ENCODE measurements around the gene DARS1.
A peak's percentile ranks its signal among the peaks of the same experiment; 100 is the strongest.

The DARS1 gene

DNA sequence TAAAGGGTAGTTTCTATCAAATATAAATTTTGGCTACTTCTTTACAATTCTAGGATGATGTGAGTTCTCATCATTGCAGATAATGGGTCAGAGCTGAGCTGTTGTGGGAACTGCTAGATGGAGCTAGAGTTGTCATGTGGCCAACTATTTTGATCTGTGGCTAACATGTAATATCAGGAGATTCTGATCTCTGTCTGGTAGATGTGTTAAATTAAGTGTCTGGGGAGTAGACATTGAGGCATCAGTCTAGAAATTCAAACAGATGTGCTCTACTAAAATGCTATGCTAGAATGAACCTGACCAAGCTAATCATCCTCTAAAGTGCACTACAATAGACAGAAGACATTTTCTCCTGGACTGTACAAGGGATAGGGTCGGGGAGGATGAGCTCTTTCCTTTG lies 30.3 kb upstream of the DARS1 start:
- no peak for DNase-seq

DNA sequence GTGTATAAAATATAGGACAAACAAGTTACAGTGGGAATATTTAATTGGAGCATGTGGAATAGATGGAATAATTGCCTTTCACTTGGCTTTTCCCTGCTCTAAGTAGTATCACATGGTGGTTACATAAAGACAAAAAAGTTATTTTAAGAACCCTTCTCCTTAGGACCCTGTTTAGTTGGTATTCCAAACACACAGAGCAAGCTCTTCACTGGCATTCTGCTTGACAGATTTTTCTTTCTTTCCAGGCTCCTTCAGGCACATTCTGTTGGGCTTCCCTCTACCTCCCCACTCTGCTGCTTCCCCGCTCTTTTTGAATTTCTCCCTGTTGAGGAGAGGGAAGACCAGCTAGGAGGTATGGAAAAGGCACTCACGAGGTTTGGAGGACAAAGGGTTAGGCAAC lies 29.0 kb upstream of the DARS1 start:
- DNase-seq = no peak

DNA sequence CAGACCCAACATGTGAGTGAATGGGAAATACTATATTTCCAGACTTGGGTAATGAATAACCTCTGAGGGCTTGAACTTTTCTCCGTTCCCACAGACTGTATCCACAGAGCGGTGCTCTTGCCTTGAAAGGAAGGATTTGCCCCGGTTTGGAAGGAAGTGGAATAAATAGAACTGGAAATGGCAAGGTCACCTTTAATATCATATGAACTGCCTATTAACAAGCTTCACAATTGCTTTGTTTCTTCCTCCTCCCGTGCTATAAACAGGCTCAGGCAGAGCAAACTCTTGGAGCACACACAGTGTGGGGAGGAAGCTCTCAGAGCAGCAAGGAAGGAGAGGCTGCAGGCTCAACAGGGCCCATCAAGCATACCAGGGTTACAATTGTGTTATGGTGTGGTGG lies 28.5 kb upstream of the DARS1 start:
- DNase-seq = no peak

DNA sequence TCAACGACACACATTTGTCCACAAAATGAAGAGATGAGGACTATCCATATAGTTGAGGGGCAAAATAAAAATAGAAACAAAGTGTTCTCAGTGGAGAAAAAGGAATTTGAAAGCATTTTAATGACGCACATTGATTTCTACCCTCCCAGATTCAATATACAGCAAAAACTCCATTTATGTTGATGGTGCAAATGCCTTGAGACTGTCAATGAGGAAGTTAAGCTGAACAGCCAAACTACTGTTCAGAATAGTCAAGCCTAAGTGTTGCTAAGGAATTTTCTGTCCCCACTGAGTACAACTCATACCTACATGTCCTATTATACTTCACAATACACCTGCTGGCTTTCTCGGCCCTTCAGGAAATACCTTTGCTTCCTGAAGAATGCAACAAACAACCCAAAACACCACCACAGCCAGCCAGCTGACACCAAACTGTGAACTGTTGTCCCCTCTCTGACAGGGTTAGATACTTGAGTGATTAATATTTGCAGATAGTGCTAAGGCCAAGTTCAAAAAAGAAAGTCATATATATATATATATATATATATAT lies 27.8 kb upstream of the DARS1 start:
- DNase-seq = no peak

DNA sequence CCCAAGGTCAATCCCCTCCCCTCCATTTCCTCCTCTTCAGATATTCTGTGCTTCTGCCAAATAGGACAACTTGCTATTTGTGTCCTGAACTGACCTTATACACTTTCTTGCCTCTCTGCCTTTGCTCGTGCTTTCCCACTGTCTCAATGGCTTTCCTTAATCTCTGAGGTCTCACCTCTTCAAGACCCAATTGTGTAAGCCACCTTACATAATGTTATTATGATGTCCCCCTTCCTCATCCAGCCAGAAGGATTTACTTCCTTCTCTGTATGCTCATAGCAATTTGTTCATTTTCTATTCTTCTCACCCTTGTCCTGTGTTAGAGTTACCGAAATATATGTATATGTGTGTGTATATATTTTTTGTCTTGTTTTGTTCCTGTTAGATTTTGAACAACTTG lies 26.9 kb upstream of the DARS1 start:
- DNase-seq = no peak

DNA sequence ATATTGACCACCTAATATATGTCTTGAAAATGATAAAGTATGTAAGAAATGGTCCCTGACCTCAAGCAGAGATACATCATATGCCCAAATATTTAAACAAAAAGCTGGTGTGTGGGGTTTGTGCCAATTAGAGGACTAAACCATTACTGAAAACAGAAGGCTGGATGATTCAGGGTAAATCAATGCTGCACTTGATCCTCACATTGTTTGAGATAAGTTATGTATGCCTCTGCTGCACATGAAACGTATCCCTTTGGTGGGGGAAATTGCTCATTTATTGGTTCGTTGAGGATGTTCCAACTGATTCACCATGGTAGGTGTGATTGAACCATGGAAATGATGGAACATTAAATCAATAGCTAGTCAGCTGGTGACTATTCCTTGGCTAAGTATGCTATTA lies 24.7 kb upstream of the DARS1 start:
- DNase-seq = peak; percentile 42

DNA sequence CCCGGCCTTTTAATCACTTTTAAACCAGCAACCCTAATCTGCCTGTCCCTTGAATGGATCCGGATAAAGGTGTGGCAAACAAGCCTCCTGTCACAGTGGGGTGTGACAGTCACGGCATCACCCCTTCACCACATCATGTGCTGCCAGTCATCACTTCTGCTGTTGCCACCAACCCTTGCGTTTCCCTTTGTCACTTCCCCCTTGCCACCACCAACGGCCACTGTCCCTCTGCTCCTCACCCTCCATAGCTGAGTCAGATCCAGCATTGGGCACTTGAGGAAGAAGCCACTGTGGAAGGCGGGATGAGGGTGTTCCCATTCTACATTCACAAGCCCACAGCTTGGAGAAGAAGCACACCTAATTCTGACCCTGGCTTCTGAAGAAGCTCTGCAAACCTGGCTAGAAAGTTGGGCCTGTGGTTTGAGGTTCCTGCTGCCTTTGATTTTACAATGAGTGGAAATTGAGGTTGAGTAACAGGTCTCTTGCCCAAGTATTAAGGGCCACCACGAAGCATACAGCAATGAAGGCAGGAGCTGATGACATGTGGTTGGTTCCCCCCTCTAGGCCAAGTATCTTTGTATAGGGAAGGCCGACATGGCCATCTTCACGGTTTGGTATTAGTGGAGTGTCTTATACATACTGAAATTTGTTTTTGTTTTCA lies 22.9 kb upstream of the DARS1 start:
- no peak for DNase-seq

DNA sequence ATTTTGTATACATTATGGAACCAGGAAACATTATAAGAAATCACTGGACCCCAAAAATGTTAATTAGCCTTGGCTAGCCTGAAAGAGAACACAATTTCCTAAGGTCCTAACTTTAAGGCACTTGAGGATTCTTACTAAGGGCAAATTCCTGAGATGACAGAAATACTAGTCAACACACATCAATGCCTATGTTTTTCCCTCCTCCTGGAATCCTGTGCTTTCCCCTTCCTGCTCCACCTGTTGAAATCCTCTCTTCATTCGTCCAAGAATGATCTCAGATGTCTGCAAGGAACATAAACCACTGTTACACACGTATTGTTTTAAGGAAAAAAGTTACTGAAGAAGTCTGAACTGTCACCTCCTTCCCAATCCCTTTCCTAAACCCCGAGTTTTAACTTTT lies 21.2 kb upstream of the DARS1 start:
- peak; percentile 70 for DNase-seq

DNA sequence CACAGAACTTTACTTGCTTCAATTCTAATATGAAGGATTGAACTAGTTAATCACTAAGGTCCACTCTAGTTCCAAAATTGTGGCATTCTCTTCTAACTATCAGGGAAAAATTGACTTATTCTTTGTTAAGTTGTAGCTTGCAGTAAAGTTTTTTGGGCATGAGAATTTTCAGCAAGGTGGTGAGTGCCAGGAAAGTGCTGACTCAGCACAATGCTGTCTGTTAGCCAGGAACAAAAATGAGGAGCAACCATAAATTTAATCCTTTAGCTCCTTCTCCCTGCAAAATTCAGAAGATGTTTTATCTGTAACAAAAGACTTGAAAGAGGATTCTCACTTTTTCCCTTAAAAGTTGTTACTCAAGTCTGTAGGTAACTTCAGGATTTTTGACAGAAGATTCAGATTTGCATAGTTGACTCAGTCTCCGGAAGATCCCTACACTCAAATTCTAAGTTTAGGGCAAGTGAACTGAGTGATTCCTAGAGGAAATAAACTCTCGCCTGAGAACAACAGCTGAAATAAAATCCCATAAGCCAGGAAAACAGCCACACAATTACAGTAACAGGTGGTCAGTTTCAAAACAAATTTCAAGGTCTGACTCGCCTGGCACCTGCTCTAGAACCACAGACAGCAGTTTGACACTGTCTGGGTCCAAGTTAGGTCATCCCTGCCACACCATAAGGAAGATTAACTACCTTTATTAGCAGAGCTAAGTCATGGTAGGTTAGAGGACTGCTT lies 20.2 kb upstream of the DARS1 start:
- no peak for DNase-seq

DNA sequence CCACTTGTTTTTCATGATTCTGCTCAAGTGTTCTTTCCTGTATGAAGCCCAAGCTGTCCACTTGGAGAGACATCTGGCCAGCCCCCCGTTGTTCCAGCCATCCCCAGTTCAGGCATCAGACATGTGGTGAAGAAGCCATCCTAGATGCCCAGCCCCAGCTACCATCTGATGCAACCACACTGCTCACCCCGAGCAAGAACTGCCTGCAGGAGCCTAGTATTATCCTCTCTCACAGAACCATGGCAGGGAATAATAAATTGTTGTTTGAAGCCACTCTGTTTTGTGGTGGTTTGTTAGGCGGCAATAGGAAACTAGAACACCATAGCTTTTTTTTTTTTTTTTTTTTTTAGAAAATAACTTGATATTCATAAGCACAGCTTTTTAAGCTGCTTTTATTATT lies 19.5 kb upstream of the DARS1 start:
- DNase-seq = no peak

DNA sequence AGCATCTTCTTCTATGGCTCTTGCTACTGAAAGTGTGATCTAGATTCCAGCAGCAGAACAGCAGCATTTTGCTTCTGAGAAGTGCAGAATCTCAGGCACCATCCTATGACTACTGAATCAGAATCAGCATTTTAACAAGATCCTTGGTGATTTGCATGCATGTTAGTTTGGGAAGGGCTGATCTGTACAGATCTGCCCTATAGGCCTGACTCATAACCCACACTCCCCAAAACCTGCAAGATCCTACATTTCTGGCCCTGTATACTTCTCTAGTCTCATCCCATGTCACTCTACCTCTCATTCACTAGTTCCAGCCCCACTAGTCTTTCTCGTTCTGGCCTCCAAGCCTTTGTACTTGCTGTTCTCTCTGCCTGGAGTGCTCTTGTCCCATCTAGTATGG lies 15.7 kb upstream of the DARS1 start:
- no peak for DNase-seq

DNA sequence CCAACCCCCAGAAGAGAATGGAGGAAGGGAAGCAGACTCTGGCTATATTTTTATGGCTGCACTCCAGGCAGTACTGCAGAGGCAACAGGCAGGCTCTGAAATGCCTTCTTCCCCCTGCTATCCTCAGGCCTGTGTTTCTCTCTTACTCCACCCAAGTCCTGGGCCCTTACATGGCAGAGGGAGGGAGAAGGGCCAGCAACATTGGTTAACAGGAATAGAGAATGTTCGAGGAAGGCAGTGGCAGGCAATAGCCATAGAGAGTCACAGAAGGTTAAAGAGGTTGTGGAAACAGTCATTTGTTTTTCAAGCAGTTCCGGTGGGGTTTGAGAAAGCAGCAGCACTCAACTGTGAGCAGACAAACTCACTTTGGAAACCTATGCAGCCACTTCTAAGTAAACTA lies 15.1 kb upstream of the DARS1 start:
- no peak for DNase-seq

DNA sequence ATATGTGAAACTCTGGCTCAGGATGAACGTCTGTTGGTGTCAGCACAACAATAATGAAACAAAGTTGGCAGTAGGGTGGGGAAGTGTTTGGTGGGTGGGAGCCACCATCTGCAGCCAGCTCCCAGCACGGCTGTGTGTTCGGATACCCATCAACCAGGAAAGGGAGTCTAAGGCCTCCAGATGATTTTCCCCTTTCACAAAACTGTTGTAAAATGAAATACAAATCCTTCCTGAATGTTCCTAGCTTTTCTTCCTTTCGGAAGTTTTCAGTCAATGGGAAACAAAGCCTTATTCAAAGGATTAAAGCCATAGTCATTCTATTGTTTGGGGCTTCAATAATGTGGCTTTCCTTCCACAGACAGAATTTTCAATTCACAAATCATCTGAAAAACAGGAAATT lies 14.5 kb upstream of the DARS1 start:
- no peak for DNase-seq

DNA sequence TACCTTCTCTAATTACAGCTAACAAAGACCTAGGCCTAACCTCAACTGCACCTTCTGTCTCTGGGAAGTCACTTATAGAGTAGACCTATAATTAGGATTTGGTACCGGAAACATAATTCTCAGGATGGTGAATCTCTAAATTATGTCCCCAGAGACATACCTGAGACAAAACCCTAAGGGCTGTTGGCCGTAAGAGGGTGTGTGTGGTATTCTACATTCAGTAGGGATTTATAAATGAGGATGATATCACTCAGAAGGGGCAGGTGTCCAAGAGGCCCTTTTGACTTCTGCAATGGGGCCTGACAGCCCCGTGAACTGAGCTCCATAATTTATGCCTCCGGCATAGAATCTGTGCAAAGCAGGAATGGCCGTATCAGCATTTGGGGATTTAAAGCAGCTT lies 13.5 kb upstream of the DARS1 start:
- DNase-seq = no peak

DNA sequence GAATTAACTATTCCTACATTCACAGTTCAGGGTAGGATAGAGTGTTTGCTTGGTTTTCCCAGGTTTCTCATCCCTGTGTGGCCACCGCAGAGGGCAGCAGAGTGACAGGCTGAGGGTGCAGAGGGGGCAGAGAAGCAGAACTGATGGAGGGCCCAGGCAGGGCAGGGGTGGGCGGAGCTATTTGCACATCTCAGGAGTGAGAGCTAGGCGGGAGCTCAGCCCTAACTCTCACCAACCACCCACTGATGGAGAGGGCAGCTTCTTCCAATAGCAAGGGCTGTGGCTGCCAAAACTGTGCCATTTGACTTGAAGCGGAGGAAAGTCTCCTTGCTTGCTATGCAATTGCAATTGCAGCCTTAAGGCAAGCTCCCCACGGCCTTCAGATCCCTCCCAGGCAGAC lies 12.0 kb upstream of the DARS1 start:
- no peak for DNase-seq

DNA sequence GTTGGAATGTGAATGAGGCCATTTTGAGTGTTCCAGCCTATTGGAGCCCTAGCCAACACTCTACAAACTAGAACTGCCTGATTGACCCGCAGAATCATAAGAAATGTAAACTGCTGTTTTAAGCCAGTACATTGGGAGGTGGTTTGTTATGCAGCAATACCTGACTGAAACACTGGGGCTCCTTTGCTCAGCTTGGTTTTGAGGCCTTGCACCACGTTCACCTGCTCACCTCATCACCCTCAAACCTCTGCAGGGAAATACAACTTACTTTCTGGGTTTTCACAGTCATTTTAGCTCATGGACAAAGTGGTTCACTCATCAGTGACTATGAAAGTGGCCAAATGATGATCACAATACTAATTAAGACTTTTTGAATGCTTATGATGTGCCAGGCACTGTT lies 10.9 kb upstream of the DARS1 start:
- DNase-seq = no peak

DNA sequence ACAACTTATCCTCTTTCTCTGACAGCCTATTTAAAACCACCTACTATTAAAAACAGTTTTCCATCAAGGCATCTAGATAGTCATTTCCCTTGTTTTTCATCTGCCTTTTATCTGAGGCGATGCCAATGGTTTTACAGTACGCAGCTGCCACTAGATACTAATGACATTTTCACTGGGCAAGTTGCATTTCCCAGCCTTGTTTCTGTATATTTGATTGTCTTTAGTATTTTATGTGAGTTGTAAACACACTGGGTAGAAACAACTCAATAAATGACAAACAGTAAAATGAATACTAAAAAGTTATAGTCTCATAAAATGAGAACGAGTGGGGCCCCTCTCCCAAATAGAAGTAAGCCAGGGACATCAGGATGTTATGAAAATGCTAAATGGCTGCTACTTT lies 8.9 kb upstream of the DARS1 start:
- DNase-seq = no peak

DNA sequence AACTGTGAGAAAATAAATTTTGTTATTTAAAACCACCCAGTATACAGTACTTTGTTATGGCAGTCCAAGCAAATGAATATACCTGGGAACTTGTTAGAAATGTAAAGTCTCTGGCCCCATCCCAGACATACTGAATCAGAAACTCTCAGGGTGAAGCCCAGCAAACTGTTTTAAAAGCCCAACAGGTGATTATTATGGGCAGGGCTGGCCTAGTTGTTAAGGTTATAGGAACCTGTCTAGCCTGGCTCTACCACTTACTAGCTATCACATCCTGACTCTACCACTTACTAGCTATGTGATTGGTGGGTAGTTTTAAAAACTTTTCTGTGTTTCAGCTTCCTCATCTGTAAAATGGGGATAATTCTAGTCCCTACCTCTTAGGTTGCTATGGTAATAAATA lies 8.0 kb upstream of the DARS1 start:
- no peak for DNase-seq

DNA sequence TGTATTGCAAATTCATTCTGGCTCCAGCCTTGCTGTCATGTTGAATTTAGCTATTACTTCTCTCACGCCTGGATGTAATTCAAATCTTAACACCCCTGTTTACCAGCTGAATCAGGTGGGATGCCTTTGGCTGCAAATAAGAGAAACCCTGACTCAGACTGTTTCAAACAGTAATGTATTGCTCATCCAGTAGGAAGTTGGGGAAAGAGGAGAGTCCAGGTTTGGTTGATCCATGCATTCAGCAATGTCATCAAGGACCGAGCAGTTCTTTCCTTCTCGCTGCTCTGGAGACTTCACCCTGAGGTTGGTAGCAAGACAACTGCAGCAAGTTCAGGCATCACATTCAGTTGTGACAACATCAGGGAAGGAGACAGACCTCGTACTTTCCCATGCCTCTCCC lies 6.4 kb upstream of the DARS1 start:
- no peak for DNase-seq

DNA sequence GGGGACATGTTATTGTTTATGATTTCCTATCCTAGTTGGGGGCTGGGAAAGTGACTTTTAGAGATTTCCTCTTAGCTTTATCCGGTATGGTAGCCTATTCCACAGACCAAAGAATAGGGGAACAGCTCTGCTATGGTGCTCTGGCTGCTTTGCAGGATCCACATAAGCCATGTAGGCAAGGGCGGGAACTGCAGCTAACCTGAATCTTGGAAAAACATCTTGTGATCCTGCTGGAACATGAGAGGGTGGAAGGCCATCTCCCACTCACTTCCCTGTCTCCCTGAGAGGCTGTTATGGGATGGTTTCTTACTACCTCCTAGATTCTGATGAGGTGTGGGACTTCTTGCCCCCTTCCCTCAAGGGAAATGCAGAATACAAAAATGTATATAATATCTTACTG lies 2.0 kb upstream of the DARS1 start:
- DNase-seq = no peak

DNA sequence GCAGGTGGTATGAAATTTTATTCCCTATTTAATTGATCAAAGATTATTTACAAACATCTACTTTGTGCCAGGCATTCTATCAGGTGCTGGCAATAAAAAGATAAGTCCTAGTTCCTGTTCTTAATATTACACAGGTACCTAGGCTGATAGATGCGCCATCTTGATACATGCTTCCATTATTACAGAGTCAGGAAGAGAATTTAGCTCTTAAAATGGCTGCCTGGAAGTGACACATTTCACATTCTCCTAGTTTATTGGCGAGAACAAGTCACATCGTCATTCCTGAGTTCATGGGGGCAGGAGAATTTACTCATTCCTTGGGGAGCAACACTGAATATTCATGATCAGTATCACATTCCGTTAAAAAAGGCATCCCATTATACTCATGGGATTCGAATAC lies 1.1 kb upstream of the DARS1 start:
- no peak for DNase-seq

DNA sequence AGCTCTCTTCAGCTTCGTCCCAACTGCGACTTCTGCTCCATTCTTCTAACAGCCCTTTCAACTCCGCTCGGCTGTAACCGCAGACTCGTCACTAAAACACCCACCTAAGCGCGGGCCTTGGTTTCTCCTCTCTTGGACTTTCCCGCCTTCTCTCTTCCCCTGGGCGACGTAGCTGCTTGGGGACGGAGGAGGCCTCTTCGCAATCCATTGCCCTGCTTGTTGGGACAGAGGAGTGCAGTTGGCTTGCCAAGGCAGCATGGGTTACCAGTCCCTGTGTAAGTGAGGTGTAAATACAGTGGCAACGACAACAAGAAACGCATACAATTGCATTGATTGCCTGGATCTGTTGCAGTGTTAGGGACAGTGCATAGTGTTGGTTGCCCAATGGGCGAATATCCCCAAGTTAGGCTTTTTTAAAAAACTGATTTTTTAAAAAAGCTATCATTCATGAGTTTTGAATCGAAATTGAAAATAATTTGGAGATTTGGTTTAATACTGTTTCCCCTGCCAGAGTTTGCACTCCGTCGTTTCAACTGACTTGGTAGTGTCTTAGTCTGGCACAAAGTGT lies 484 bp upstream of the DARS1 start:
- DNase-seq = no peak

DNA sequence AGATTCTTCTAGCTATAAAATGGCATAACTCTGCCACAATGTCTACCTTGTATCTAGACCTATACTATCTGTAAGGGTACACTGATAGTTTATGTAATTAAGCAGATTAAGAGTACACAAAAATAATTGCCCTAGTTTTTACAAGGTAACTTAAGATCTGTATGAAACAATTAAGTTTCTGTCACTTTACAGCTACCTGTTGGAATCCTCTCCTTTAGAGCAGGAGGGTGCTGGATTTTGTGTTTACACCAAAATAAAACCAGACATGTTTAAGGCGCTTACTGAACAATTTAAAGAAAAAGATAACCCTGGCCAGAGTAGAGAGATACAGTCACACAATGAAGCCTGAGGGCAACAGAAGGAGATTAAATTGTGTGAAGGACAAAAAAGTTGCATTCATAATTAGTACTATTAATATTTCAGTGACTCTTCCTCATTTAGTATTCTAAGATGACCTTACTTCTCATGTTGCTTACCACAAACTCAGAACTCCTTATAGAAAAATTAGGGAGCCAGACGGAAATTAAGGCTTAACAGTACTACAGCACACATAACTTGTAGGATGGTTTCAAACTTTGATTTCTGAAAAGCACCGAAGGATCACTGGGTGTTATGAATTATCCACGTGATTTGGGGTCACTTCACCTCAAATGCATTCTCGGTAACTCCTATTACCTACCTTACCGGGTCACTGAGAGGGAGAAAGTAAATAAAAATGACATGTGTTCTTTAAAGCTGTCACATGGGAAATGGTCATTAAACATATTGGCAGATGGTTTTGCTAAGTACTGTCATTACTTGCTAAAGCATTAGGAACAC lies 1.0 kb downstream of the DARS1 start:
- no peak for DNase-seq
